IMR-90 (cell line): ENCODE data around the gene CMIP. TPM values are rescaled to one million over a fixed set of nuclear protein-coding genes. Genes with fewer than 3 reads are reported as not detected.

Experiments
- ATAC-seq: fragments of 200-7000 bp; cut with Tn5 transposase; 2 replicates; pipeline ENCODE4 v1.9.1; 2020; ENCODE audit warnings: low read depth, mild to moderate bottlenecking, moderate library complexity
- BruUV-seq: library from RNA; stranded (reverse); fragments of 400-500 nt; replicated peaks from 2 replicates; lab custom pipeline; 2021; lab: Mats Ljungman, UMichigan
- CTCF ChIA-PET: fragments of 300-600 bp; formaldehyde crosslinking; extraction: SDS; loops from one replicate; lab custom pipeline; 2021; ENCODE audit warnings: antibody characterized with exemption; lab: Yijun Ruan, JAX
- POLR2A ChIA-PET: fragments of 300-600 bp; sonication (Branson Sonifier 250); formaldehyde crosslinking; loops from one replicate; lab custom pipeline; 2022; ENCODE audit warnings: antibody characterized with exemption; ENCODE audit not compliant: unreplicated experiment; lab: Charles Lee
- DNase-seq: peaks from one replicate; pipeline ENCODE4 v3.0.0; 2013
- H2AFZ ChIP-seq: replicated peaks from 2 replicates; pipeline ENCODE3; 2013; ENCODE audit warnings: low read length, mild to moderate bottlenecking; ENCODE audit not compliant: poor library complexity
- H2AK5ac ChIP-seq: 2 replicates; pipeline ENCODE4 v1.6.1; 2013; ENCODE audit warnings: low read depth, low read length, inconsistent platforms
- H2AK9ac ChIP-seq: replicated peaks from 2 replicates; pipeline ENCODE3; 2013; ENCODE audit warnings: mild to moderate bottlenecking, low read depth, low read length, moderate library complexity; ENCODE audit not compliant: poor library complexity
- H2BK120ac ChIP-seq: 2 replicates; pipeline ENCODE4 v1.6.1; 2013; ENCODE audit warnings: low read depth, low read length, inconsistent platforms
- H2BK15ac ChIP-seq: 3 replicates; pipeline ENCODE4 v1.6.1; 2013; ENCODE audit warnings: low read depth, low read length, inconsistent platforms
- H2BK20ac ChIP-seq: 2 replicates; pipeline ENCODE4 v1.6.1; 2013; ENCODE audit warnings: low read depth, mild to moderate bottlenecking, inconsistent platforms, low read length, moderate library complexity
- H2BK5ac ChIP-seq: 2 replicates; pipeline ENCODE4 v1.6.1; 2013; ENCODE audit warnings: mild to moderate bottlenecking, low read depth, low read length, inconsistent platforms; ENCODE audit not compliant: poor library complexity, severe bottlenecking
- H3K14ac ChIP-seq: replicated peaks from 2 replicates; pipeline ENCODE4 v1.6.1; 2013; ENCODE audit warnings: low read depth, low read length, inconsistent platforms
- H3K18ac ChIP-seq: 2 replicates; pipeline ENCODE4 v1.6.1; 2013; ENCODE audit warnings: low read depth, low read length, control low read depth
- H3K23ac ChIP-seq: 2 replicates; pipeline ENCODE4 v1.6.1; 2013; ENCODE audit warnings: low read depth, low read length, inconsistent platforms
- H3K27ac ChIP-seq: 2 replicates; pipeline ENCODE4 v1.5.1; 2013; ENCODE audit warnings: mild to moderate bottlenecking, control low read depth, low read length; ENCODE audit not compliant: insufficient read depth
- H3K27me3 ChIP-seq: 2 replicates; pipeline ENCODE4 v1.6.1; 2013; ENCODE audit warnings: low read length; ENCODE audit not compliant: control insufficient read depth, insufficient read depth
- H3K36me3 ChIP-seq: 2 replicates; pipeline ENCODE4 v1.6.1; 2013; ENCODE audit warnings: low read length, mixed read lengths; ENCODE audit not compliant: control insufficient read depth, insufficient read depth
- H3K4ac ChIP-seq: 2 replicates; pipeline ENCODE4 v1.6.1; 2013; ENCODE audit warnings: low read depth, low read length, inconsistent platforms
- H3K4me1 ChIP-seq: 2 replicates; pipeline ENCODE4 v1.6.1; 2013; ENCODE audit warnings: low read length, mixed read lengths; ENCODE audit not compliant: control insufficient read depth, insufficient read depth
- H3K4me2 ChIP-seq: 2 replicates; pipeline ENCODE4 v1.6.1; 2013; ENCODE audit warnings: low read depth, mild to moderate bottlenecking, control low read depth, low read length, moderate library complexity
- H3K4me3 ChIP-seq: 2 replicates; pipeline ENCODE4 v1.5.1; 2013; ENCODE audit warnings: low read depth, mild to moderate bottlenecking, control low read depth, low read length, moderate library complexity; ENCODE audit not compliant: insufficient read depth
- H3K56ac ChIP-seq: 2 replicates; pipeline ENCODE4 v1.6.1; 2013; ENCODE audit warnings: low read length, inconsistent platforms; ENCODE audit not compliant: insufficient read depth; ENCODE audit errors: extremely low read depth
- H3K79me1 ChIP-seq, 2 experiments: 2 replicates each; pipeline ENCODE4 v1.6.1; 2013; ENCODE audit warnings: low read length in 2 of 2, inconsistent platforms in 1 of 2, low read depth in 1 of 2
- H3K9ac ChIP-seq: 2 replicates; pipeline ENCODE4 v1.6.1; 2013; ENCODE audit warnings: low read depth, low read length, control low read depth
- H3K9me1 ChIP-seq: 2 replicates; pipeline ENCODE4 v1.6.1; 2013; ENCODE audit warnings: low read length, inconsistent platforms; ENCODE audit not compliant: insufficient read depth
- H3K9me3 ChIP-seq: 2 replicates; pipeline ENCODE4 v1.6.1; 2013; ENCODE audit warnings: low read length; ENCODE audit not compliant: control insufficient read depth, insufficient read depth
- H4K20me1 ChIP-seq: 2 replicates; pipeline ENCODE4 v1.6.1; 2013; ENCODE audit warnings: low read length, inconsistent platforms; ENCODE audit not compliant: insufficient read depth
- H4K5ac ChIP-seq: 2 replicates; pipeline ENCODE4 v1.6.1; 2013; ENCODE audit warnings: mild to moderate bottlenecking, low read depth, low read length, control low read depth
- H4K8ac ChIP-seq, 2 experiments: 2 replicates each; pipeline ENCODE4 v1.6.1; 2013; ENCODE audit warnings: low read depth in 2 of 2, low read length in 2 of 2, control low read depth in 1 of 2, inconsistent platforms in 1 of 2
- H4K91ac ChIP-seq: 2 replicates; pipeline ENCODE4 v1.6.1; 2013; ENCODE audit warnings: low read depth, low read length, inconsistent platforms; ENCODE audit not compliant: insufficient read depth
- MAZ ChIP-seq: IDR thresholded peaks from 2 replicates; pipeline ENCODE4 v1.6.1; 2012; ENCODE audit warnings: low read depth, mild to moderate bottlenecking, low read length, improper control_type of control experiment, moderate library complexity, borderline replicate concordance
- MXI1 ChIP-seq: IDR thresholded peaks from 2 replicates; pipeline ENCODE4 v1.6.1; 2012; ENCODE audit warnings: low read depth, mild to moderate bottlenecking, low read length, moderate library complexity, borderline replicate concordance
- NFE2L2 ChIP-seq: fragments of 150-350 bp; IDR thresholded peaks from 2 replicates; pipeline ENCODE4 v1.6.1; 2016; ENCODE audit warnings: low read depth, mild to moderate bottlenecking, low read length
- SMC3 ChIP-seq: fragments of 150-350 bp; IDR thresholded peaks from 2 replicates; pipeline ENCODE4 v1.6.1; 2016; ENCODE audit warnings: low read depth, mild to moderate bottlenecking, antibody characterized with exemption, low read length, moderate library complexity
- USF2 ChIP-seq: fragments of 150-350 bp; IDR thresholded peaks from 2 replicates; pipeline ENCODE4 v1.6.1; 2017; ENCODE audit warnings: mild to moderate bottlenecking, antibody characterized with exemption, low read length, low read depth
- WGBS, 2 experiments: methylation state at CpG; one replicate each; pipeline versions ENCODE4 v1.1.5 to v1.1.7; 2013; ENCODE audit warnings: missing lambda C conversion rate in 2 of 2; ENCODE audit not compliant: insufficient read length in 1 of 2; ENCODE audit errors: extremely low coverage in 2 of 2; 5-methylcytosine and 5-hydroxymethylcytosine counted together
- dilution Hi-C: fragments of 300-500 bp; cut with HindIII; formaldehyde crosslinking; loops from one replicate; pipeline ENCODE4 v1.14.3; 2018; ENCODE audit warnings: low sequenced_read_pairs; ENCODE audit not compliant: unreplicated experiment
- in situ Hi-C: fragments of 300-500 bp; cut with MboI; formaldehyde crosslinking; loops from 3 replicates; pipeline ENCODE4 v1.14.3; 2019; ENCODE audit warnings: low sequenced_read_pairs, inconsistent platforms, mixed read lengths
- intact Hi-C: fragments of 100-400 bp; cut with micrococcal nuclease; formaldehyde crosslinking; loops from 2 replicates; pipeline ENCODE4 v1.10.0; 2022
- polyA plus RNA-seq, 3 experiments: library from polyadenylated mRNA; depleted of rRNA; stranded (reverse); fragments of >200 nt; gene quantifications; 2 replicates each; pipeline ENCODE4 v1.2.3, GENCODE V29; 2012; ENCODE audit warnings: low replicate concordance in 1 of 3
- total RNA-seq: library from RNA; depleted of rRNA; stranded (reverse); fragments of >200 nt; gene quantifications from 2 replicates; pipeline ENCODE4 v1.2.3, GENCODE V29; 2012

Gene CMIP
- total and polyA plus RNA-seq, 2 of the 4 experiments (the other 2 are of a cell fraction) = 3.2 to 11.6 TPM

- Histone ChIP-seq H3K18ac (no peak overlapping the region), H4K20me1 (peaks cover 73% of the 10 kb centered on the region), H3K27ac (no peak overlapping the region), H3K23ac (no peak overlapping the region), H2AK9ac (no peak overlapping the region), H4K8ac (no peak overlapping the region), H3K36me3 (no peaks in the 10 kb centered on the region), H3K79me1 (peaks cover 49 to 82% of the 10 kb centered on the region in 2 experiments), H2BK120ac (no peak overlapping the region), H3K4me1 (peaks cover 12% of the 10 kb centered on the region), H3K4me2 (no peak overlapping the region), H3K4ac (no peak overlapping the region), H3K27me3 (no peaks in the 10 kb centered on the region), H3K9me1 (peaks cover 15% of the 10 kb centered on the region; the same call in 1 of the 2 replicates), H3K4me3 (no peak overlapping the region), H2BK5ac (no peak overlapping the region), H4K91ac (no peak overlapping the region), H3K9ac (no peak overlapping the region), H3K14ac (no peak overlapping the region), H2BK15ac (no peak overlapping the region), H2BK20ac (no peak overlapping the region), H3K9me3 (no peaks in the 10 kb centered on the region), H3K56ac (no peak overlapping the region), H2AK5ac (no peak overlapping the region), H4K5ac (no peak overlapping the region), H2AFZ (no peak overlapping the region)
- intact Hi-C loops (no loop called here), in situ Hi-C loops (no loop called here), dilution Hi-C loops (no loop called here)
- TF ChIP-seq SMC3 = no peak
- no peak for TF ChIP-seq NFE2L2
- no peak for TF ChIP-seq MAZ
- TF ChIP-seq MXI1 = no peak
- TF ChIP-seq USF2 = no peak
- BruUV-seq = no TSS peak
- ATAC-seq (no peak), DNase-seq (no peak)
- CTCF ChIA-PET = interaction anchor here (0.7 kb wide), 1 partner anchor 13 kb away, joined by 3 read pairs; no protein-coding TSS in a partner anchor
- 96% methylated on average over 5 of the region's 11 CpGs; no CpG with 5 or more reads in 1 of the 2 experiments for WGBS, 2 experiments
- POLR2A ChIA-PET = no interaction called here
These were observed 86.8 kb downstream of the CMIP start for GRCh38 chr16:81531419-81531821.
